HEK293 (cell line): Measurements from ENCODE around the gene UBE2D2.
"Not testable (repeated sequence)": the region's sequence is repeated elsewhere in the genome, so short reads cannot be mapped to it uniquely, and the experiment has no call there.

Source experiments
- CTCF ChIA-PET: fragments of 350-600 bp; formaldehyde crosslinking; extraction: SDS; loops from one replicate; lab custom pipeline; 2021; ENCODE audit warnings: antibody characterized with exemption; lab: Yijun Ruan, JAX
- POLR2A ChIA-PET: fragments of 300-600 bp; formaldehyde crosslinking; extraction: SDS; loops from one replicate; lab custom pipeline; 2020; ENCODE audit warnings: antibody characterized with exemption, inconsistent platforms; lab: Yijun Ruan, JAX
- H3K27ac ChIP-seq: fragments of 200-500 bp; sonication (Bioruptor generic); 2 replicates; pipeline ENCODE4 v1.5.1; 2014; ENCODE audit warnings: low read depth, low read length, control low read depth, inconsistent platforms; ENCODE audit errors: extremely low read depth
- H3K36me3 ChIP-seq, 2 experiments: fragments of 200-500 bp in 1 of 2; sonication (Bioruptor generic) in 1 of 2; 1 replicate in 1 of 2; 2 replicates in 1 of 2; pipeline ENCODE4 v1.5.1; 2014 to 2017; ENCODE audit warnings: inconsistent platforms in 2 of 2, low read length in 2 of 2; ENCODE audit not compliant: control insufficient read depth in 2 of 2, insufficient read depth in 1 of 2
- H3K4me1 ChIP-seq: fragments of 200-500 bp; sonication (Bioruptor generic); 2 replicates; pipeline ENCODE4 v1.5.1; 2014; ENCODE audit warnings: mild to moderate bottlenecking, low read length, inconsistent platforms; ENCODE audit not compliant: control insufficient read depth, insufficient read depth
- H3K4me3 ChIP-seq: 2 replicates; pipeline ENCODE4 v1.5.1; 2011; ENCODE audit warnings: low read depth, mild to moderate bottlenecking, control low read depth, low read length, moderate library complexity
- H3K9me3 ChIP-seq: fragments of 200-500 bp; sonication (Bioruptor generic); 2 replicates; pipeline ENCODE4 v1.5.1; 2014; ENCODE audit warnings: low read depth, low read length, inconsistent platforms; ENCODE audit not compliant: control insufficient read depth, insufficient read depth
- ELK4 ChIP-seq: IDR thresholded peaks from 2 replicates; pipeline ENCODE4 v1.6.1; 2011; ENCODE audit warnings: mild to moderate bottlenecking, low read depth, low read length, borderline replicate concordance
- GFI1B ChIP-seq: fragments of 450-650 bp; formaldehyde crosslinking; IDR thresholded peaks from 2 replicates; pipeline ENCODE4 v1.5.1; 2016; ENCODE audit warnings: missing biosample characterization, missing genetic modification characterization
- HOXC10 ChIP-seq: sonication (generic); formaldehyde crosslinking; IDR thresholded peaks from 2 replicates; pipeline ENCODE4 v1.8.1; 2023; ENCODE audit warnings: mild to moderate bottlenecking, missing genetic modification reagents
- KLF8 ChIP-seq: fragments of 450-650 bp; formaldehyde crosslinking; IDR thresholded peaks from 2 replicates; pipeline ENCODE4 v1.5.1; 2016; ENCODE audit warnings: missing biosample characterization, missing genetic modification characterization
- TCF7L2 ChIP-seq: IDR thresholded peaks from 2 replicates; pipeline ENCODE4 v1.6.1; 2011; ENCODE audit warnings: low read depth, mild to moderate bottlenecking, inconsistent platforms, low read length, moderate library complexity, borderline replicate concordance
- ZBTB44 ChIP-seq: fragments of 450-650 bp; IDR thresholded peaks from 2 replicates; pipeline ENCODE4 v1.5.1; 2018; ENCODE audit warnings: missing biosample characterization, mild to moderate bottlenecking, missing genetic modification characterization
- ZBTB8A ChIP-seq: fragments of 450-650 bp; formaldehyde crosslinking; IDR thresholded peaks from 2 replicates; pipeline ENCODE4 v1.5.1; 2016; ENCODE audit warnings: missing biosample characterization, missing genetic modification characterization
- ZFP41 ChIP-seq: fragments of 450-650 bp; formaldehyde crosslinking; IDR thresholded peaks from 2 replicates; pipeline ENCODE4 v1.5.1; 2016; ENCODE audit warnings: missing biosample characterization, missing genetic modification characterization, borderline replicate concordance
- ZNF114 ChIP-seq: fragments of 450-650 bp; formaldehyde crosslinking; IDR thresholded peaks from 2 replicates; pipeline ENCODE4 v1.5.0; 2017; ENCODE audit warnings: missing biosample characterization, missing genetic modification characterization
- ZNF174 ChIP-seq: fragments of 450-650 bp; formaldehyde crosslinking; IDR thresholded peaks from 2 replicates; pipeline ENCODE4 v1.5.0; 2017; ENCODE audit warnings: missing biosample characterization, mild to moderate bottlenecking, missing genetic modification characterization
- ZNF280C ChIP-seq: fragments of 450-650 bp; formaldehyde crosslinking; IDR thresholded peaks from 2 replicates; pipeline ENCODE4 v1.5.1; 2016; ENCODE audit warnings: missing biosample characterization, missing genetic modification characterization
- ZNF354C ChIP-seq: fragments of 450-650 bp; formaldehyde crosslinking; IDR thresholded peaks from 2 replicates; pipeline ENCODE4 v1.5.1; 2016; ENCODE audit warnings: missing biosample characterization, missing genetic modification characterization, low read depth, borderline replicate concordance
- ZNF362 ChIP-seq: fragments of 450-650 bp; formaldehyde crosslinking; IDR thresholded peaks from 2 replicates; pipeline ENCODE4 v1.5.1; 2016; ENCODE audit warnings: missing biosample characterization, missing genetic modification characterization
- ZNF423 ChIP-seq: fragments of 450-650 bp; formaldehyde crosslinking; IDR thresholded peaks from 2 replicates; pipeline ENCODE4 v1.5.1; 2016; ENCODE audit warnings: missing biosample characterization, missing genetic modification characterization
- ZNF433 ChIP-seq: fragments of 450-650 bp; formaldehyde crosslinking; IDR thresholded peaks from 2 replicates; pipeline ENCODE4 v1.5.1; 2016; ENCODE audit warnings: missing biosample characterization, missing genetic modification characterization, low read depth
- ZNF514 ChIP-seq: fragments of 450-650 bp; formaldehyde crosslinking; IDR thresholded peaks from 2 replicates; pipeline ENCODE4 v1.5.1; 2016; ENCODE audit warnings: missing biosample characterization, missing genetic modification characterization
- ZNF670 ChIP-seq: fragments of 450-650 bp; formaldehyde crosslinking; IDR thresholded peaks from 2 replicates; pipeline ENCODE4 v1.5.1; 2016; ENCODE audit warnings: missing biosample characterization, missing genetic modification characterization, low read depth
- ZNF704 ChIP-seq: fragments of 450-650 bp; formaldehyde crosslinking; IDR thresholded peaks from 2 replicates; pipeline ENCODE4 v1.5.1; 2016; ENCODE audit warnings: missing biosample characterization, missing genetic modification characterization
- ZSCAN4 ChIP-seq: fragments of 450-650 bp; formaldehyde crosslinking; IDR thresholded peaks from 2 replicates; pipeline ENCODE4 v1.5.1; 2017; ENCODE audit warnings: missing biosample characterization, missing genetic modification characterization

UBE2D2 gene

GRCh38 chr5:139601429-139601828 lies 40.3 kb downstream of the UBE2D2 start (continued):
- no peak for TF ChIP-seq ELK4
- TF ChIP-seq KLF8: no peak
- TF ChIP-seq GFI1B (tag by site-specific recombination): no peak
- no peak for TF ChIP-seq HOXC10
- TF ChIP-seq ZBTB8A (tag by site-specific recombination): no peak

- POLR2A ChIA-PET, CTCF ChIA-PET, H3K4me1 ChIP-seq, H3K27ac ChIP-seq, H3K4me3 ChIP-seq, H3K9me3 ChIP-seq: not testable (repeated sequence)
- H3K36me3 ChIP-seq: peaks cover 45 to 51% of the 10 kb centered on the region in 2 experiments
- TF ChIP-seq ZNF362 (tag by site-specific recombination): 0 out of 2 replicates have a peak, but pooled peaks have one; percentile 20
These were observed 40.8 kb downstream of the UBE2D2 start for GRCh38 chr5:139601948-139602347.

GRCh38 chr5:139605887-139606286 lies 44.7 kb downstream of the UBE2D2 start:
- POLR2A ChIA-PET: no interaction called here
- no peaks in the 10 kb centered on the region for H3K9me3 ChIP-seq
- no peaks in the 10 kb centered on the region for H3K4me1 ChIP-seq
- CTCF ChIA-PET: interaction anchor here (0.7 to 2.3 kb wide), 2 partner anchors 28 to 183 kb away, joined by 4 to 6 read pairs; no protein-coding TSS in a partner anchor
- peaks cover 33 to 47% of the 10 kb centered on the region in 2 experiments for H3K36me3 ChIP-seq
- H3K27ac ChIP-seq: 0 out of 2 replicates have a peak overlapping the region, but pooled peaks have one; percentile 9
- no peak for TF ChIP-seq ZNF433 (tag by site-specific recombination)
- no peak for TF ChIP-seq ZNF280C (tag by site-specific recombination)
- TF ChIP-seq ELK4: no peak
- TF ChIP-seq ZFP41 (tag by site-specific recombination): no peak
- no peak for TF ChIP-seq ZNF354C (tag by site-specific recombination)
- TF ChIP-seq ZNF174 (tag by site-specific recombination): no peak
- no peak for TF ChIP-seq ZNF114
- no peak for TF ChIP-seq ZNF704 (tag by site-specific recombination)
- TF ChIP-seq ZNF514: no peak
- no peak for TF ChIP-seq ZNF670 (tag by site-specific recombination)
- TF ChIP-seq TCF7L2: no peak
- TF ChIP-seq ZSCAN4 (tag by site-specific recombination): no peak
- TF ChIP-seq ZNF423: no peak
- no peak for TF ChIP-seq ZBTB44 (tag by site-specific recombination)
- TF ChIP-seq HOXC10: no peak
- TF ChIP-seq, all 188 proteins: peak for 0
- no peak overlapping the region for H3K4me3 ChIP-seq
